K562 treated with DMSO at 1 percent for 4 hours (cell line): ENCODE data around the gene TRMT112. TPM values are rescaled to one million over a fixed set of nuclear protein-coding genes. Genes with fewer than 3 reads are reported as not detected.

ENCODE experiments used
- total RNA-seq: library from RNA; unstranded; fragments of 300-600 nt; gene quantifications from 2 replicates; pipeline ENCODE4 v1.2.3, GENCODE V29; 2022; ENCODE audit not compliant: insufficient read depth

Gene TRMT112
- total RNA-seq: 319 and 411 TPM in 2 replicates

DNA sequence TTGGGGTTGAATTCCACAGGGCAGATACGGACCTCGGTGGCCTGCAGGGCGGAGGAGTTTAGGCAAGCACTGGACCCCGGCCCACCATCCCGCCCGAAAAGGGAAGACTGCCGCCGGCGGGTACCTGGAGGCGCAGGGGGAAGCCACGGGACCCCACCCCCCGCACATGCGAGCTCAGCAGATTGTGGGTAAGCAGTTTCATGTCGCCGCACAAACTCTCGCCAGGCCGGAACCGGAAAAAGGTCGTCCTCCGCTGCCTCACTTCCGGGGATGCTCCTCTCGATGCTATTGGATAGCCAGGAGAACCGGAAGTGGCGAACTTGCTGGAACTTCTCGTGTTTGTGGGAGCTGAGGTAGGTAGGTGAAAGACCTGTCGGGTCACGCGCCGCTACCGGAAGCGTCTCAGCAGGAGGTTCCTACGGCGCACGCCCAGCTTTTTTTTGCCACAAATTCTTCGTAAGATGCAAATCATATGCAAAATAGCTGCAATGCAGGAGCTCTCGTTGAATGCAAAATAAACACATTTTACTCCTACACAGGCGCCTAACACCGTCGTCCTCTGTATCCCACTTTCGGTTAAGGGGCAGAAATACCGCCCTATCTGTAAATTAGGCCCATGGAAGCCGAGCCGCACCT lies at the start of gene TRMT112:
TSS of gene TRMT112 (minus strand) at position 235 of the 636 bp plus-strand sequence. CDS start at position 202, 33 bp downstream.

DNA sequence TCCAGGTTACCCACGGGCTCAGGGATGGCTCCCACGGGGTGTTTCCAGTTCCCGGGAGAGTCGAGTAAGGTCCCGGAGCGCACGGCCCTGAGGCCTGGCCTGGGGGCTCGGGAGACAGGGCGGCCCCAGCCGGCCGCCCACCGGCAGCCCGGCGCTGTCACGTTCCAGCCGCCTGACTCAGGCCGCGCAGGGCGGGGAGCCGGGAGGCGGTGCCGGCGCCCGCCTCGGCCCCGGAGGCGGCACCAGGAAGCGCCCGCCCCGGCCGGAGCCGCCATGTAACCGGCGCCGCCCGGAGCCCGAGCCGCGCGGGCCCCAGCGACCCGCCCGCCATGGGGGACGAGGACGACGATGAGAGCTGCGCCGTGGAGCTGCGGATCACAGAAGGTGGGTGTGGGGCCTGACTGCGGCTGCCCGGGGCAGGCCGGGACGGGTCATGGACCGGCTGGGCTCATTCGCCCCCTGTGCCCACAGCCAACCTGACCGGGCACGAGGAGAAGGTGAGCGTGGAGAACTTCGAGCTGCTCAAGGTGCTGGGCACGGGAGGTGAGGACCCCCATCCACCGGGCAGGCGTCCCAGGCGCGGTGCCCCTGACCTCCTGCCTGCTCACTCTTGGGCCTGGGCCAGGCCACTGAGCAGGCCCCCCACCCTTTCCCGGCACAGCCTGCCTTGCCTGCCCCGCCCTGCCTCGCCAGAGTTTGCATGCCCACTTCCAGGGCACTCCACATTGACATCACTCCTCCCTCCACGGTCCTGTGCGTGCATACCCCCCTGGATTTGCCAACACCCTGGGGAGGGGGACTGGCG lies 41.8 kb upstream of the TRMT112 start, which contains the start of gene RPS6KA4:
TSS of gene RPS6KA4 (plus strand) at position 256 of the 805 bp plus-strand sequence. CDS start at position 330, 74 bp downstream.

DNA sequence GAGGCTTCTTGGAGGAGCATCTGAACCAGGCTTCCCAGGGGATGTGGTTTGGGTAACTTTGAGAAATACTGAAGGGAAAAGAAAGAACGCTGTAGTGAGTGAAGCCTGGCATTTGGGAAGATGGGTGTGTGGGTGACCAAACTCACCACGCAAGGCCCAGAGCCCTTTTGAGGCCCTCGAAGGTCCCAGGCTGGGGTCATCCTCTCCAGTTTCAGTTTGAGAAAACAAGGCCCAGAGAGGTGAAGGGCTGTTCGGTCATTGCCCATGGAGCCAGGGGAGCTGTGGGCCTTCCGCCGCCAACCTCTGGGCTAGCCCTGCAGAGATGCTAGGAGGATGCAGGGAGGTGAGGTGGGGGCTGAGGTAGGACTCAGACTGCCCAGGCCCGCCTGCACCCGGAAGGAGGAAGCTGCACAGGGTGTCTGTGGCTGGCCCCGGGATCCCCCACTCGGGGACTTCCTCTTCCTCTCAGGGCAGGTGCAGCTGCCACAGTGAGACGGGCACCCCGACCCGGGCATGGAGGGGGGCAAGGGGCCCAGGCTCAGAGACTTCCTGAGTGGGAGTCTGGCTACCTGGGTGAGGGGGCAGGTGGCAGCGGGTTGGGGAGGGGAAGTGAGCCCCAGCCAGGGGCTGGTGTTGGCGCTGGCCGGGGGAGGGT lies 22.5 kb upstream of the TRMT112 start, which contains the start of gene CCDC88B:
TSS of gene CCDC88B (plus strand) at position 451 of the 655 bp plus-strand sequence. CDS start at position 514, 63 bp downstream.

DNA sequence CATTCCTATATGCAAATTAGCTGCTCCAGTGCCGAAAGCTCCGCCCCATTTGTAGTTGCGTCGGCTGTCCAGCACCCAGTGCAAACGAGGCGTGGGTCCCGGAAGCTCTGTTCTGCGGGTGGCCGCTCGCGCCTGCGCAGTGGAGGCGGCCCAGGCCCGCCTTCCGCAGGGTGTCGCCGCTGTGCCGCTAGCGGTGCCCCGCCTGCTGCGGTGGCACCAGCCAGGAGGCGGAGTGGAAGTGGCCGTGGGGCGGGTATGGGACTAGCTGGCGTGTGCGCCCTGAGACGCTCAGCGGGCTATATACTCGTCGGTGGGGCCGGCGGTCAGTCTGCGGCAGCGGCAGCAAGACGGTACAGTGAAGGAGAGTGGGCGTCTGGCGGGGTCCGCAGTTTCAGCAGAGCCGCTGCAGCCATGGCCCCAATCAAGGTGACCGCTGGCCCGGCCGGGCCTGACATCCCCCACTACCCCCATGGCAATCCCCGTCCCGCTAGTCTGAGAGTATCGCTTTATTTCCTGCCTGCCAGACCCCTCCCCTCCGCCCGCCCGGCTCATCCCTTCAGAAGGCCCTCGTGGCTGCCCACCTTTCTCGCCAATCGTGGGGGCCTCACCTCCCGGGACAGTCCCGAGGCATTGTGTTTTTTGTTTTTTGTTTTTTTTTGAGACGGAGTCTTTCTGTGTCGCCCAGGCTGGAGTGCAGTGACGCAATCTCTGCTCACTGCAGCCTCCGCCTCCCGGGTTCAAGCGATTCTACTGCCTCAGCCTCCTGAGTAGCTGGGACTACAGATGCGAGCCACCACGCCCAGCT lies 804 bp upstream of the TRMT112 start, which contains the start of gene PRDX5:
TSS of gene PRDX5 (plus strand) at position 161 of the 805 bp plus-strand sequence. CDS start at position 256, 95 bp downstream.

DNA sequence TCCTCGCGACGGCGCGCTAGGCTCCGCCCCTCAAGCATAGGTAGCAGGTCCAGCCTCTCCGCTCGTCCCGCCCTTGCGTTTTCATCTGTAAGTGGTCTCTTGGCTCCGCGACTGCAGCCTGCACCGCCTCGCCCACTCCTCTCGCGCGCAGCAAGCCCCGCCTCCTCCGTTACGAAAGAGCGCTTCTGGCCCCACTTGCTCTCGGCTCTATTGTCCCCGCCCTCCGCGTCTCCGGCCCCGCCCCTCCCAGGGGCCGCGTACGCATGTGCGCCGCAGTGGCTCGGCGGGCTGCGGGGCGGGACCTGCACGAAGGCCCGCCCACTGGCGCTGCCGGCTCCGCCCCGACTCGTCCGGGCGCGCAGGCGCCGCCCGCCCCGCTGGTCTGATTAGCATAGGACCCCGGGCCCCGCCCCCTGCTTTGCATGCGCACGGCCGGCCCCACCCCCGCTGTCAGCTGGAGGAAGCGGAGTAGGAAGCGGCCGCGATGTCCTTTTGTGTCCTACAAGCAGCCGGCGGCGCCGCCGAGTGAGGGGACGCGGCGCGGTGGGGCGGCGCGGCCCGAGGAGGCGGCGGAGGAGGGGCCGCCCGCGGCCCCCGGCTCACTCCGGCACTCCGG lies 12.2 kb downstream of the TRMT112 start, which contains the start of gene ESRRA:
TSS of gene ESRRA (plus strand) at position 450 of the 616 bp plus-strand sequence. CDS start 1,656 bp downstream, outside the sequence.

DNA sequence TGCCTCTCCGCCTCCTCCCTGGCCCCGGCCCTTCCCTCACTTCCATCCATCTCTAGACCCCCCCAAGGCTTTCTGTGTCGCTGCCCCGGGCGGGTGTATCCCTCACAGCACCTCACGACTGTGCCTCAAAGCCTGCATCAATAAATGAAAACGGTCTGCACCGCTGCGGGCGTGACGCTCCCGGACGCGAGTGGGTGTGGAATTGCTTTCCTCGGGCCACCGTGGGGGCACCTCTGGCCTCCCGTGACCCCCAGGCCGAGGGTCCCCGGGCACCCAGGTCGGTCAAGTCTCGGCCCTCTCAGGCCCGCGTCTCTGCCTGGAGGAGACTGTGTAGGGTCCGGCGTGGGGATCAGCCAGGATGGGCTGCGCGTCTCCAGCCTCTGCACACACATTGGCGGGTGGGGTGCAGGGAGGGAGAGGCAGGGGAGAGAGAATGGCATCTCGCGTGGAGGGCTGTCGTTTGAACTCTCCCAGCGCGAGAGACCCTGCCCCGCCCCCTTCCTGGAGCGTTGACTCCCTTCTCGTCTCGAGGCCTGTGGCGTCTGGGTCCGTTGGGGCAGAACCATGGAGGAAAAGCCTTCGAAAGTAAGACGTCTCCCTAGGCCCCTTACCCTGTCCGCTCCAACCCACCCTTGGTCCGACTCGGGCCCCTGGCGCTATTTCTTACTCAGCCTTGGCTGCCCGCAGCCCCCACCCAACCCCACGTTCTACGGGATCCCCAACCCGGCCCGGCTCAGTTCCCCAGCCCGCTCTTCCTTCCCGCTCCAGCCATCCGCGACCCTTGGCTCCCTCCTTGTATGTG lies 17.3 kb downstream of the TRMT112 start, which contains the start of gene CATSPERZ:
TSS of gene CATSPERZ (plus strand) at position 512 of the 802 bp plus-strand sequence. CDS start at position 565, 53 bp downstream.

DNA sequence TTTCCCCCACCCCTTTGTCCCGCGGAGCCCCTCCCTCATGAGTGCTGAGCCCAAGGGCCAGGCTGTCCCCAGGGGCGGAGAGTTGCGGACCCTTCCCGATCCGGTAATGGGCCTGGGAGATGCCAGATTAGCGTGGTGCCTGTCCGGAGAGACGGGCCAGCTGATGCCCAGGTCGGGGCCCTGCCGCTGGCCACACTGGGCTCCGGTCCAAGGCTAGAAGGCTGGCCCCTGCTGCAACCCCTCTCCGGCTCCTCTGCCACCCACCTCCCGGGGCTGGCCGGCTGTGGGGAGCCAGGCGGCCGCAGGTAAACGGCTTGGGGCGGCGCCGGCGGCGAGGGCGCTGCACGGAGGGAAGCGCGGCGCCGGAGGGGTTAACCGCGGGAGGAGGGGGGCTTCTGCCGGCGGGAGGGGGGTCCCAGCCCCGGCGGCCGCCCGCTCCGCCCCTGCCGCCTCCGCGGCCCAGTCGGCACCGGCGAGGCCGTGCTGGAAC lies 26.1 kb downstream of the TRMT112 start, which contains the start of gene KCNK4:
TSS of gene KCNK4 (plus strand) at position 41 of the 490 bp plus-strand sequence. CDS start 1,717 bp downstream, outside the sequence.

DNA sequence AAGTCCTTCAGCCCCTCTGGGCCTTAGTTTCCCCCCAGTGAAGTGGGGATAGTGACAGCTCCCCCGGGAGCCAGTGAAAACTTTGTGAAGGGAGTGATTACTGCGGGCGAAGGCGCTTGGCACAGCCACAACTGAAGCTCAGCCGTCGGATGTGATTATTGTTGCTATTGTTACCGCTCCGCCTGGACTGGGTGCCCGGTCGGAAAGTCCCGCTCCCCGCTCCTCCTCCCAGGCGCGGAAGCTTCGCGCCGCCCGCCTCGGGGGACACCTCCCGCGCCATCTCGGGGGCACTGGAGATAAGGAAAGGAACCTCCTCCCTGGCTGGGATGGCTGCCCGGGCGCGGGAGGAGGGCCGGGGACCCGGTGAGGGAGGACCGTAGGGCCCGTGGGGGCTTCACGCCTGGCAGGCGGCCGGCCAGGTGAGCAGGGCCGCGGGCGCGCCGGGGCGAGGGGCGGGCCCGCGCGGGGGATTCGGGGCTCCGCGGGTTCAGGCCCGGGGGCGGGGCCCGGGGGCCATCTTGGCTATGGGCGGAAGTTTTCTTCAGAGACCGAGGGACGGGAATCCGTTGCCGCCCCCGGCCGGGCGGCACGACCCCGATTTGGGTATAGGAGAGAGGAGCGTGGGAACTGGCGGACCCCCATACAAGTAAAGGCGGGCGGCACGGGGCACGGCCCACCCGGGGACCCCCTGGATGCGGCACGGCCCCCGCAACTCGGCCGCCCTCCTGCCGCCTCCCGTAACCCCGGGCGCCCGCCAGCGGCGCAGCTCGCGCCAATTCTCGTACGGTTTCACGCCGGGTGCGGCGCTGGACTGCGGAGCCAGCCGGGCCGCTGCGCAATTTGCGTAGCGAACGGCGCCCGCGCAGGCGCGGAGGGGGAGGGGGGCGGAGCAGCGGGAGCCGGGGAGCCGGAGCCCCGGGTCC lies 32.1 kb downstream of the TRMT112 start, which contains the start of gene GPR137:
TSS of gene GPR137 (plus strand) at position 887 of the 923 bp plus-strand sequence. CDS start 677 bp downstream, outside the sequence.

DNA sequence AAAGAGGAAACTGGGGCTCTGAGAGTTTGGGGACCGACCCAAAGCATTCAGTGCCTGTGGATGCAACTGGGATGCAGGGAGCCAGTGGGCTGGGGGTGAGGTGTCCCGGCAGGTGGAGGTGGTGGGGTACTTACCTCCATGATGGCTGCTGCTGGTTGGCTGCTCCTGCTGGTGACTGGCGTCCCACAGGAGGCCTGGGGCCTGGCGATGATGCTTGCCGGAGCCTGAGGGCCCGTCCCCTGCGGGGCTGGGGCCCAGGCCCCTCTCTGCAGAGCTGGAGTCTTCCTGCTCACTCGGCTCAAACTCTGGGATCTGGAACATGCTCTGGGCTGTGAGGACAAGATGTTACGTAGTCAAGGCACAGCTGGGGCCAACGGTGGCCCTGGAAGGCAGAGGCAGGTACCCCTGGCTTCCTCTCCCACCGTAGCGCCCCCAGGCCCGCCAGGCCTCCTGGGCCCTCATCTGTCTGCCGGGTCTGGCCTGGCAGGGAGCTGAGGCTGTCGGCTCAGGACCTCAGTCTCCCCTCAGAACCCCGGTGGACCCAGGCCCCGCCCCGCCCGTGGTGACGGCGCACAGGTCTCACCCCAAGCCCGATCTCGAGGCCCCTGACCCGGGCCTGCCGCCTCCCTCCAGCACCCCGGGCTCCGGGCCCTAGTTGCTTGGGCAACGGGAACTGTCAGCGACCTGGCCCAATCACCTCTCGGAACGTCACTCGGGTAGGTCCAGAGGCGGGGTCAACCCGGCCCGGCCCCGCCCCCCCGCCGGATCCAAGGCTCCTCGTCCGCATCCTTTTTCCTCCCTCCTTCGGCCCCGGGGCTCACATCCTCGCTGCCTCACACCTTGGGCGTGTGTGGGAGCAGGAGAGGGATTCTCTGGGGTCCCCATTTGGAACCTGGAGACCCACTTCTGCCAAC lies 33.1 kb downstream of the TRMT112 start, which contains the start of gene BAD:
TSS of gene BAD (minus strand) at position 618 of the 914 bp plus-strand sequence. CDS start at position 321, 297 bp downstream.

Other genes with a start within 250 kb of the TRMT112 start
- gene MACROD1, start 151.4 kb downstream of the TRMT112 start, total RNA-seq: 126 and 144 TPM in 2 replicates
- gene STIP1, start 131.4 kb downstream of the TRMT112 start, total RNA-seq: 278 and 310 TPM in 2 replicates
- 227 and 242 TPM in 2 replicates for gene FERMT3, start 110.8 kb downstream of the TRMT112 start, total RNA-seq
- gene TRPT1, start 91.4 kb downstream of the TRMT112 start, total RNA-seq: 29.0 and 32.8 TPM in 2 replicates
- gene NUDT22, start 91.3 kb downstream of the TRMT112 start, total RNA-seq: 68.2 and 78.4 TPM in 2 replicates
- gene DNAJC4, start 87.0 kb downstream of the TRMT112 start, total RNA-seq: 68.1 and 69.1 TPM in 2 replicates
- gene VEGFB, start 83.0 kb downstream of the TRMT112 start, total RNA-seq: 119 and 133 TPM in 2 replicates
- gene FKBP2, start 76.5 kb downstream of the TRMT112 start, total RNA-seq: 112 and 126 TPM in 2 replicates
- 211 and 214 TPM in 2 replicates for gene PPP1R14B, start 70.6 kb downstream of the TRMT112 start, total RNA-seq
- gene PLCB3, start 66.0 kb downstream of the TRMT112 start, total RNA-seq: 26.1 and 27.4 TPM in 2 replicates
- 77.3 and 77.9 TPM in 2 replicates for gene BAD, start 32.9 kb downstream of the TRMT112 start, total RNA-seq
- 38.8 and 45.2 TPM in 2 replicates for gene GPR137, start 31.7 kb downstream of the TRMT112 start, total RNA-seq
- not detected in 2 replicates for gene KCNK4, start 26.3 kb downstream of the TRMT112 start, total RNA-seq
- 6.3 and 7.1 TPM in 2 replicates for gene CATSPERZ, start 17.2 kb downstream of the TRMT112 start, total RNA-seq
- 78.5 and 98.4 TPM in 2 replicates for gene ESRRA, start 12.0 kb downstream of the TRMT112 start, total RNA-seq
- 455 and 541 TPM in 2 replicates for gene PRDX5, start 562 bp upstream of the TRMT112 start, total RNA-seq
- gene CCDC88B, start 22.6 kb upstream of the TRMT112 start, total RNA-seq: 19.2 and 19.4 TPM in 2 replicates
- gene RPS6KA4, start 41.6 kb upstream of the TRMT112 start, total RNA-seq: 25.4 and 30.5 TPM in 2 replicates
- gene SLC22A11, start 238.4 kb upstream of the TRMT112 start, total RNA-seq: not detected in 2 replicates